K562 treated with DMSO at 1 percent for 12 hours (cell line): ENCODE results near the gene CCR6. TPM values are rescaled to one million over a fixed set of nuclear protein-coding genes. Genes with fewer than 3 reads are reported as not detected.

Experiments
- total RNA-seq: library from RNA; unstranded; fragments of 300-600 nt; gene quantifications from 2 replicates; pipeline ENCODE4 v1.2.3, GENCODE V29; 2022; ENCODE audit not compliant: insufficient read depth

CCR6 gene
- not detected in 2 replicates for total RNA-seq

DNA sequence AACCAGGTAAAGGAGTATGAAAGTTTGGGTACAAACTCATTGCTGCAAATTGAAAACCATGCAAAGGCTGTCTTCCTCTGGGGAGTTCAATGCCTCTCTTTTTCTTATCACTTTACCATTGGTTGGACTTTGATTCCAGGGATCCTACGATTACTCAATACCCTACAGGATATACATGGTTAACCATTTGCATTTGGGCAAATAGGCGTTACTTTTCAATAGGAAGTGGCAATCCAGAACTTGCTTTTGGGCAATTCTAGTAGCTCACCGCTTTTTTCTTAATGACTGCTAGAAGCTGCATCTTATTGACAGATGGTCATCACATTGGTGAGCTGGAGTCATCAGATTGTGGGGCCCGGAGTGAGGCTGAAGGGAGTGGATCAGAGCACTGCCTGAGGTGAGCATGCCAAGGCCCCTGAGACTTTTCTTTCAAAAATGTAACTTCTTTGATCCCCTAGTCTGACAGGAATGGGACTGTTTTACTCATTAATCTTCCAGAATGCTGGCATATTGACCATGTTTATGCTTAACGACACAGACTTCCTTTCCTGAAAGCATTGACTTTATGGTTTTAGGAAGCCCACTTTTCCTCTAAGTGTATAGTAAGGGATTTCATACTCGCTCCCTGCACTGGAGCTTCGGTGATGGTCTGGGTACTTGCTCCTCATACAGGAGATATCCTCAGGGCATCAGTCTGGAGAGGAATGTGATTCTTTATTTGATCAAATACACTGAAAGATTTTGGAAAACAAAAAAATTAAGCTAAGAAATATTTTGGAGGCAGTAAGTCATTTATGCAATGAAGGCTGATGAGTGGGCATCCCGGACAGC lies at the start of gene CCR6:
TSS of gene CCR6 (plus strand) at position 270 of the 831 bp plus-strand sequence. CDS start 13,039 bp downstream, outside the sequence.

DNA sequence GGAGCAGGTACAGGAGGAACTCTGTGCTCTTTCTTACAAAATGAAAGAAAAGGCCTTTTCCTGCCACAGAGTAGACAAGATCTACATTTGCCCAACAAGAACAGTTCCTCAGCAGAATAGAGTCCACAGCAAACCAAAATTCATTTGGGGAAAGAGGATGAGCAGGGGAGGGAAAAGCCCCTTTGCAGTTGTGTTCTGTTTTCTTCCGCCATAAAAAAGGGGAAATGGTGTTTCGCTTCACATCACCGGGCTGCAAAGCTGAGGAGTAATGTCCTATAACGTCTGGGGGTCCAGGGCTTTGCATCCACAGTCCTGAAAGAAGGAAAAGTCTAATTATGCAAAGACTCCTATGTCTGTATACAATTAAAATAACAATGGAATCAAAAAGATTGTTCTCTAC lies 35.0 kb downstream of the CCR6 start, which contains the start of gene GPR31:
TSS of gene GPR31 (minus strand) at position 118 of the 400 bp plus-strand sequence. CDS start 149 bp downstream, outside the sequence.

Other genes with a start within 250 kb of the CCR6 start
- gene RNASET2, start 166.5 kb upstream of the CCR6 start, total RNA-seq, result 67.3 and 81.2 TPM in 2 replicates
- 6.6 and 17.9 TPM in 2 replicates for gene CEP43, start 123.7 kb upstream of the CCR6 start, total RNA-seq
- not detected in 2 replicates for gene GPR31, start 34.9 kb downstream of the CCR6 start, total RNA-seq
- not detected in 2 replicates for gene UNC93A, start 168.2 kb downstream of the CCR6 start, total RNA-seq
- gene TTLL2, start 202.0 kb downstream of the CCR6 start, total RNA-seq, result not detected in 2 replicates